OCI-LY1 (cell line): ENCODE results near the gene SLC25A25.

ENCODE experiments used
- CTCF ChIP-seq: fragments of 200-600 bp; sonication (generic), shearing (Covaris generic); IDR thresholded peaks from 2 replicates; pipeline ENCODE4 v1.5.1; 2017; ENCODE audit warnings: mild to moderate bottlenecking, antibody characterized with exemption, low read length, moderate library complexity, mixed read lengths
- EZH2 ChIP-seq: fragments of 200-600 bp; sonication (generic), shearing (Covaris generic); IDR thresholded peaks from 2 replicates; pipeline ENCODE4 v1.8.0; 2017; ENCODE audit warnings: borderline replicate concordance, mixed run types, mild to moderate bottlenecking, antibody characterized with exemption, low read length, moderate library complexity, mixed read lengths

DNA sequence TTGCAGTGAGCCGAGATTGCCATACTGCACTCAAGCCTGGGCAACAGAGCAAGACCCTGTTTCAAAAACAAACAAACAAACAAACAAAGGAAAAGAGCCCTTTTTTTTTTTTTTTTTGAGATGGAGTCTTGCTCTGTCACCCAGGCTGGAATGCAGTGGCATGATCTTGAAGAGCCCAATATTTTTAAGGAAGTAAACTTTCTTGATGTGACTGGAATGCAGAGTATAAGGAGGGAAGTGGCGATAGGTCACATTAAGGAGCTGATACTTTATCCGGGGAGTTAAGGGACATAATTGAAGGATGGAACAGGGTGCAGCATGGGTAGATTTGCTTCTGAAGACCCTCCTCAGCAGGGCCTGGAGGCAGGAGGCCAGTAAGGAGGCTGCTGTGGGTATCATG is 13.9 kb upstream of the SLC25A25 start:
- TF ChIP-seq CTCF, result no peak
- no peak for TF ChIP-seq EZH2
